ENCODE data around the gene UACA.

The UACA gene

GRCh38 chr15:70717237-70717793 is 46.0 kb downstream of the UACA start:
- no peak for TF ChIP-seq CTCF (conservative IDR thresholded peaks at IDR 0.05; ENCODE audit: low read depth, low read length)
- DNase-seq (ENCODE audit: low read depth): no peak
- no peak overlapping the region for H3K4me3 ChIP-seq (ENCODE audit: low read depth, low read length)

- H3K4me3 ChIP-seq (ENCODE audit: low read depth, low read length): no peak overlapping the region
- no peak for TF ChIP-seq CTCF (conservative IDR thresholded peaks at IDR 0.05; ENCODE audit: low read depth, low read length)
- DNase-seq (ENCODE audit: low read depth): peak; percentile 56
Measured at GRCh38 chr15:70715840-70716485, 47.4 kb downstream of the UACA start.

GRCh38 chr15:70714565-70714964 is 48.8 kb downstream of the UACA start:
- H3K4me3 ChIP-seq (ENCODE audit: low read depth, low read length): no peak overlapping the region
- no peak for TF ChIP-seq CTCF (conservative IDR thresholded peaks at IDR 0.05; ENCODE audit: low read depth, low read length)
- DNase-seq (ENCODE audit: low read depth): peak; percentile 61

- H3K4me3 ChIP-seq (ENCODE audit: low read depth, low read length): no peak overlapping the region
- DNase-seq (ENCODE audit: low read depth): peak; percentile 54
- TF ChIP-seq CTCF (conservative IDR thresholded peaks at IDR 0.05; ENCODE audit: low read depth, low read length): no peak
Measured at GRCh38 chr15:70714015-70714414, 49.3 kb downstream of the UACA start.

- TF ChIP-seq CTCF (conservative IDR thresholded peaks at IDR 0.05; ENCODE audit: low read depth, low read length): no peak
- no peak overlapping the region for H3K4me3 ChIP-seq (ENCODE audit: low read depth, low read length)
- no peak for DNase-seq (ENCODE audit: low read depth)
Measured at GRCh38 chr15:70712271-70712670, 51.1 kb downstream of the UACA start.

- no peak for DNase-seq (ENCODE audit: low read depth)
Measured at GRCh38 chr15:70710714-70711113, 52.6 kb downstream of the UACA start.

More at GRCh38 chr15:70710714-70711113, 52.6 kb downstream of the UACA start:
- H3K4me3 ChIP-seq (ENCODE audit: low read depth, low read length): no peak overlapping the region
- no peak for TF ChIP-seq CTCF (conservative IDR thresholded peaks at IDR 0.05; ENCODE audit: low read depth, low read length)

Measured in choroid plexus epithelial cell (primary cell).